OCI-LY3 (cell line): ENCODE results near the gene NNT.
"Not testable (repeated sequence)": the region's sequence is repeated elsewhere in the genome, so short reads cannot be mapped to it uniquely, and the experiment has no call there.

Experiments
- H2AFZ ChIP-seq: fragments of 200-600, 300-600 bp; shearing (Covaris generic); 2 replicates; pipeline ENCODE4 v1.6.0; 2014; ENCODE audit warnings: antibody characterized with exemption, low read depth, low read length
- H3K27ac ChIP-seq: fragments of 200-600, 300-600 bp; sonication (generic); 2 replicates; pipeline ENCODE4 v1.5.1; 2014; ENCODE audit warnings: mild to moderate bottlenecking, low read length, moderate library complexity, mixed read lengths
- H3K27me3 ChIP-seq: fragments of 200-600, 300-600 bp; sonication (generic); 2 replicates; pipeline ENCODE4 v1.6.1; 2014; ENCODE audit warnings: low read depth, low read length, mixed read lengths
- H3K36me3 ChIP-seq: fragments of 200-600, 300-600 bp; sonication (generic); replicated peaks from 2 replicates; pipeline ENCODE3; 2014; ENCODE audit warnings: low read depth, low read length, mixed read lengths
- H3K4me1 ChIP-seq: fragments of 300-600, 200-600 bp; sonication (generic); 2 replicates; pipeline ENCODE4 v1.6.1; 2014; ENCODE audit warnings: low read length, mixed read lengths
- H3K4me2 ChIP-seq: fragments of 200-600, 300-600 bp; sonication (generic); 2 replicates; pipeline ENCODE4 v1.6.1; 2014; ENCODE audit warnings: low read length, mixed read lengths
- H3K4me3 ChIP-seq: fragments of 300-600, 200-600 bp; sonication (generic); 2 replicates; pipeline ENCODE4 v1.5.1; 2014; ENCODE audit warnings: antibody characterized with exemption, mild to moderate bottlenecking, low read length, moderate library complexity
- H3K79me2 ChIP-seq: fragments of 300-600, 200-600 bp; shearing (Covaris generic); 2 replicates; pipeline ENCODE4 v1.6.1; 2014; ENCODE audit warnings: mild to moderate bottlenecking, low read length, mixed read lengths
- H3K9ac ChIP-seq: fragments of 300-600, 200-600 bp; shearing (Covaris generic); 2 replicates; pipeline ENCODE4 v1.6.0; 2014; ENCODE audit warnings: mild to moderate bottlenecking, low read length, moderate library complexity
- H3K9me3 ChIP-seq: fragments of 200-600, 300-600 bp; shearing (Covaris generic); 2 replicates; pipeline ENCODE4 v1.6.1; 2014; ENCODE audit warnings: low read length, mixed read lengths; ENCODE audit not compliant: insufficient read depth
- H4K20me1 ChIP-seq: fragments of 200-600, 300-600 bp; sonication (generic); 2 replicates; pipeline ENCODE4 v1.6.1; 2016; ENCODE audit warnings: low read length, mixed read lengths; ENCODE audit not compliant: insufficient read depth
- CTCF ChIP-seq: fragments of 200-600, 300-600 bp; sonication (generic); IDR thresholded peaks from 2 replicates; pipeline ENCODE4 v1.5.1; 2014; ENCODE audit warnings: antibody characterized with exemption, low read length, low read depth
- EZH2phosphoT487 ChIP-seq: fragments of 200-600 bp; shearing (Covaris generic); IDR thresholded peaks from 2 replicates; pipeline ENCODE4 v1.6.1; 2018; ENCODE audit warnings: antibody characterized with exemption, mixed run types, low read depth

The NNT gene

GRCh38 chr5:43702293-43702692 lies 99.3 kb downstream of the NNT start:
- Histone ChIP-seq H3K4me1 (no peaks in the 10 kb centered on the region), H3K36me3 (no peaks in the 10 kb centered on the region)

GRCh38 chr5:43702815-43703214 lies 99.8 kb downstream of the NNT start:
- no peaks in the 10 kb centered on the region for H3K27me3 ChIP-seq
- H3K27ac ChIP-seq, result no peak overlapping the region
- H3K79me2 ChIP-seq, result no peaks in the 10 kb centered on the region
- H3K4me2 ChIP-seq, result no peak overlapping the region
- H3K9ac ChIP-seq, result no peak overlapping the region
- no peak overlapping the region for H2AFZ ChIP-seq
- H3K4me1 ChIP-seq, result no peaks in the 10 kb centered on the region
- no peak overlapping the region for H3K4me3 ChIP-seq
- no peaks in the 10 kb centered on the region for H3K36me3 ChIP-seq
- no peaks in the 10 kb centered on the region for H3K9me3 ChIP-seq
- H4K20me1 ChIP-seq, result no peaks in the 10 kb centered on the region
- TF ChIP-seq CTCF, result no peak
- TF ChIP-seq EZH2phosphoT487, result no peak

More at GRCh38 chr5:43702293-43702692, 99.3 kb downstream of the NNT start:
- no peak overlapping the region for H3K4me2 ChIP-seq
- no peak overlapping the region for H3K4me3 ChIP-seq
- no peaks in the 10 kb centered on the region for H4K20me1 ChIP-seq
- TF ChIP-seq CTCF (no peak), EZH2phosphoT487 (no peak)
- H3K9ac ChIP-seq, result no peak overlapping the region
- H3K27me3 ChIP-seq, result no peaks in the 10 kb centered on the region
- H3K27ac ChIP-seq, result no peak overlapping the region
- no peaks in the 10 kb centered on the region for H3K9me3 ChIP-seq
- H2AFZ ChIP-seq, result no peak overlapping the region
- H3K79me2 ChIP-seq, result no peaks in the 10 kb centered on the region

- Histone ChIP-seq H3K9me3 (no peaks in the 10 kb centered on the region), H3K27me3 (no peaks in the 10 kb centered on the region), H3K4me2 (no peak overlapping the region), H4K20me1 (no peaks in the 10 kb centered on the region), H3K4me3 (no peak overlapping the region), H3K79me2 (no peaks in the 10 kb centered on the region), H2AFZ (no peak overlapping the region), H3K4me1 (no peaks in the 10 kb centered on the region), H3K9ac (no peak overlapping the region), H3K27ac (no peak overlapping the region), H3K36me3 (no peaks in the 10 kb centered on the region)
- TF ChIP-seq CTCF (no peak), EZH2phosphoT487 (no peak)
Measured at GRCh38 chr5:43704243-43704642, 101.3 kb downstream of the NNT start.

- not testable (repeated sequence) for H4K20me1 ChIP-seq, H3K9me3 ChIP-seq, H3K4me2 ChIP-seq, H3K27ac ChIP-seq, H3K36me3 ChIP-seq, H3K4me3 ChIP-seq, H3K4me1 ChIP-seq, H2AFZ ChIP-seq, H3K27me3 ChIP-seq, H3K79me2 ChIP-seq, H3K9ac ChIP-seq
Measured at GRCh38 chr5:43706576-43706975, 103.6 kb downstream of the NNT start.

- H3K4me1 ChIP-seq, result no peaks in the 10 kb centered on the region
- H4K20me1 ChIP-seq, result no peaks in the 10 kb centered on the region
- no peaks in the 10 kb centered on the region for H3K9me3 ChIP-seq
- no peak overlapping the region for H3K27ac ChIP-seq
- H3K27me3 ChIP-seq, result no peaks in the 10 kb centered on the region
- no peak overlapping the region for H3K4me3 ChIP-seq
- H3K4me2 ChIP-seq, result no peak overlapping the region
- no peak for TF ChIP-seq EZH2phosphoT487
- TF ChIP-seq CTCF, result no peak
- H3K9ac ChIP-seq, result no peak overlapping the region
- no peaks in the 10 kb centered on the region for H3K36me3 ChIP-seq
- no peak overlapping the region for H2AFZ ChIP-seq
- no peaks in the 10 kb centered on the region for H3K79me2 ChIP-seq
Measured at GRCh38 chr5:43711496-43711895, 108.5 kb downstream of the NNT start.
